AML-193 (cell line): Measurements from ENCODE around the gene AKAP7.

ENCODE experiments used
- DNase-seq, 2 experiments: peaks; one replicate each; lab custom pipeline; 2025; lab: John Stamatoyannopoulos, UW

AKAP7 gene

GRCh38 chr6:131134220-131134979 is 867 bp upstream of the AKAP7 start:
- no peak for DNase-seq

GRCh38 chr6:131134980-131135243 is 355 bp upstream of the AKAP7 start:
- DNase-seq = no peak

- DNase-seq = peak; percentile 58 to 60
These were observed 937 bp downstream of the AKAP7 start for GRCh38 chr6:131136021-131136786.

- DNase-seq = peak; percentile 20 to 57
These were observed 4.3 kb downstream of the AKAP7 start for GRCh38 chr6:131139599-131139998.

GRCh38 chr6:131143319-131143718 is 8.1 kb downstream of the AKAP7 start:
- no peak for DNase-seq

- DNase-seq = no peak
These were observed 11.6 kb downstream of the AKAP7 start for GRCh38 chr6:131146865-131147264.

- no peak for DNase-seq
These were observed 21.1 kb downstream of the AKAP7 start for GRCh38 chr6:131156411-131156810.

GRCh38 chr6:131159578-131159977 is 24.3 kb downstream of the AKAP7 start:
- no peak for DNase-seq

- DNase-seq = no peak
These were observed 25.0 kb downstream of the AKAP7 start for GRCh38 chr6:131160254-131160758.

- DNase-seq = no peak
These were observed 26.7 kb downstream of the AKAP7 start for GRCh38 chr6:131161987-131162386.

GRCh38 chr6:131163886-131164285 is 28.6 kb downstream of the AKAP7 start:
- DNase-seq = no peak

- no peak for DNase-seq
These were observed 29.2 kb downstream of the AKAP7 start for GRCh38 chr6:131164506-131164905.

GRCh38 chr6:131167773-131168172 is 32.5 kb downstream of the AKAP7 start:
- DNase-seq = no peak

GRCh38 chr6:131169613-131170012 is 34.3 kb downstream of the AKAP7 start:
- no peak for DNase-seq

- DNase-seq = no peak
These were observed 37.0 kb downstream of the AKAP7 start for GRCh38 chr6:131172222-131172621.

GRCh38 chr6:131173680-131174079 is 38.4 kb downstream of the AKAP7 start:
- DNase-seq = no peak

- no peak for DNase-seq
These were observed 40.3 kb downstream of the AKAP7 start for GRCh38 chr6:131175564-131175963.

GRCh38 chr6:131177996-131178395 is 42.7 kb downstream of the AKAP7 start:
- no peak for DNase-seq

GRCh38 chr6:131182991-131183425 is 47.7 kb downstream of the AKAP7 start:
- peak; percentile 24 to 26 for DNase-seq

GRCh38 chr6:131183427-131184095 is 48.3 kb downstream of the AKAP7 start:
- DNase-seq = no peak

GRCh38 chr6:131191590-131191989 is 56.3 kb downstream of the AKAP7 start:
- DNase-seq = no peak

GRCh38 chr6:131197716-131198115 is 62.4 kb downstream of the AKAP7 start:
- DNase-seq = no peak
